GM19467 (cell line): ENCODE measurements around the gene DIAPH1.

Source experiments
- ATAC-seq: cut with Tn5 transposase; IDR thresholded peaks from one replicate; pipeline ENCODE4 v1.9.1; 2021; ENCODE audit warnings: mild to moderate bottlenecking, moderate library complexity; ENCODE audit not compliant: unreplicated experiment

The DIAPH1 gene

GRCh38 chr5:141522301-141522700 lies 96.5 kb downstream of the DIAPH1 start:
- no peak for ATAC-seq

- no peak for ATAC-seq
Measured at GRCh38 chr5:141521244-141521781, 97.5 kb downstream of the DIAPH1 start.

- ATAC-seq, result no peak
Measured at GRCh38 chr5:141519605-141520565, 98.9 kb downstream of the DIAPH1 start.

- no peak for ATAC-seq
Measured at GRCh38 chr5:141518618-141519015, 100.2 kb downstream of the DIAPH1 start.

- ATAC-seq, result no peak
Measured at GRCh38 chr5:141517880-141518617, 100.8 kb downstream of the DIAPH1 start.

GRCh38 chr5:141517312-141517711 lies 101.5 kb downstream of the DIAPH1 start:
- ATAC-seq, result no peak

- ATAC-seq, result no peak
Measured at GRCh38 chr5:141516672-141517025, 102.2 kb downstream of the DIAPH1 start.

GRCh38 chr5:141515946-141516671 lies 102.7 kb downstream of the DIAPH1 start:
- ATAC-seq, result no peak

GRCh38 chr5:141515141-141515540 lies 103.7 kb downstream of the DIAPH1 start:
- no peak for ATAC-seq

GRCh38 chr5:141514330-141515133 lies 104.3 kb downstream of the DIAPH1 start:
- no peak for ATAC-seq

GRCh38 chr5:141513627-141514329 lies 105.0 kb downstream of the DIAPH1 start:
- ATAC-seq, result no peak

GRCh38 chr5:141512911-141513626 lies 105.7 kb downstream of the DIAPH1 start:
- ATAC-seq, result no peak

- no peak for ATAC-seq
Measured at GRCh38 chr5:141512390-141512910, 106.3 kb downstream of the DIAPH1 start.

- no peak for ATAC-seq
Measured at GRCh38 chr5:141511771-141512325, 107.0 kb downstream of the DIAPH1 start.

- no peak for ATAC-seq
Measured at GRCh38 chr5:141510850-141511601, 107.8 kb downstream of the DIAPH1 start.

- no peak for ATAC-seq
Measured at GRCh38 chr5:141510160-141510559, 108.6 kb downstream of the DIAPH1 start.

GRCh38 chr5:141508798-141509611 lies 109.8 kb downstream of the DIAPH1 start:
- ATAC-seq, result no peak
